ENCODE data around the gene RSPH10B.
"Not testable (repeated sequence)": the region's sequence is repeated elsewhere in the genome, so short reads cannot be mapped to it uniquely, and the experiment has no call there.

The RSPH10B gene

GRCh38 chr7:5970347-5970911 is at the start of gene RSPH10B:
Gene RSPH10B (minus strand): TSS chr7:5970689. CDS start chr7:5967116, 3,573 bp downstream.
- not testable (repeated sequence) for DNase-seq

GRCh38 chr7:6016653-6016966 is 46.1 kb upstream of the RSPH10B start:
- DNase-seq = no peak

GRCh38 chr7:6015917-6016652 is 45.6 kb upstream of the RSPH10B start:
- no peak for DNase-seq

GRCh38 chr7:6012355-6013104 is 42.0 kb upstream of the RSPH10B start:
- no peak for DNase-seq

GRCh38 chr7:6011541-6011940 is 41.1 kb upstream of the RSPH10B start:
- no peak for DNase-seq

- DNase-seq = not testable (repeated sequence)
These were observed 39.9 kb upstream of the RSPH10B start for GRCh38 chr7:6010370-6010769.

- DNase-seq = peak; percentile 99
These were observed 38.5 kb upstream of the RSPH10B start, which contains the start of the genes AIMP2 and PMS2 for GRCh38 chr7:6008668-6009611. Gene AIMP2 (plus strand): TSS chr7:6009272. CDS start chr7:6009364, 92 bp downstream. Gene PMS2 (minus strand): TSS chr7:6009049. CDS start chr7:6009019, 30 bp downstream.

- DNase-seq = not testable (repeated sequence)
These were observed 37.5 kb upstream of the RSPH10B start for GRCh38 chr7:6007835-6008590.

- DNase-seq = no peak
These were observed 36.9 kb upstream of the RSPH10B start for GRCh38 chr7:6007386-6007785.

GRCh38 chr7:5997210-5997808 is 26.8 kb upstream of the RSPH10B start:
- no peak for DNase-seq

GRCh38 chr7:5987061-5987460 is 16.6 kb upstream of the RSPH10B start:
- DNase-seq = not testable (repeated sequence)

GRCh38 chr7:5979680-5980314 is 9.3 kb upstream of the RSPH10B start:
- DNase-seq = not testable (repeated sequence)

- DNase-seq = not testable (repeated sequence)
These were observed 3.1 kb upstream of the RSPH10B start for GRCh38 chr7:5973580-5973979.

- not testable (repeated sequence) for DNase-seq
These were observed 6.7 kb downstream of the RSPH10B start for GRCh38 chr7:5963810-5964209.

GRCh38 chr7:5963205-5963604 is 7.3 kb downstream of the RSPH10B start:
- DNase-seq = not testable (repeated sequence)

GRCh38 chr7:5934945-5935450 is 35.5 kb downstream of the RSPH10B start:
- DNase-seq = not testable (repeated sequence)

- DNase-seq = not testable (repeated sequence)
These were observed 38.4 kb downstream of the RSPH10B start for GRCh38 chr7:5931905-5932644.

- DNase-seq = not testable (repeated sequence)
These were observed 39.2 kb downstream of the RSPH10B start for GRCh38 chr7:5931250-5931649.

GRCh38 chr7:5930290-5930689 is 40.2 kb downstream of the RSPH10B start:
- not testable (repeated sequence) for DNase-seq
